ENCODE data around the gene MAP4K3.

Gene MAP4K3

GRCh38 chr2:39483534-39483933 lies 46.4 kb upstream of the MAP4K3 start:
- ATAC-seq = no peak
- TF ChIP-seq CSDC2 (CRISPR knock-in tag; IDR thresholded peaks at IDR 0.05) = no peak
- TF ChIP-seq PPARA (CRISPR knock-in tag; IDR thresholded peaks at IDR 0.05; ENCODE audit: borderline replicate concordance) = no peak
- TF ChIP-seq TOX (CRISPR knock-in tag; IDR thresholded peaks at IDR 0.05; ENCODE audit: borderline replicate concordance) = no peak
- TF ChIP-seq ZNF70 (CRISPR knock-in tag; IDR thresholded peaks at IDR 0.05) = no peak
- TF ChIP-seq, protein P1, sequence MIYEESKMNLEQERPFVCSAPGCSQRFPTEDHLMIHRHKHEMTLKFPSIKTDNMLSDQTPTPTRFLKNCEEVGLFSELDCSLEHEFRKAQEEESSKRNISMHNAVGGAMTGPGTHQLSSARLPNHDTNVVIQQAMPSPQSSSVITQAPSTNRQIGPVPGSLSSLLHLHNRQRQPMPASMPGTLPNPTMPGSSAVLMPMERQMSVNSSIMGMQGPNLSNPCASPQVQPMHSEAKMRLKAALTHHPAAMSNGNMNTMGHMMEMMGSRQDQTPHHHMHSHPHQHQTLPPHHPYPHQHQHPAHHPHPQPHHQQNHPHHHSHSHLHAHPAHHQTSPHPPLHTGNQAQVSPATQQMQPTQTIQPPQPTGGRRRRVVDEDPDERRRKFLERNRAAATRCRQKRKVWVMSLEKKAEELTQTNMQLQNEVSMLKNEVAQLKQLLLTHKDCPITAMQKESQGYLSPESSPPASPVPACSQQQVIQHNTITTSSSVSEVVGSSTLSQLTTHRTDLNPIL (CRISPR knock-in tag; IDR thresholded peaks at IDR 0.05; ENCODE audit: low read depth) = no peak
- TF ChIP-seq, protein P2, sequence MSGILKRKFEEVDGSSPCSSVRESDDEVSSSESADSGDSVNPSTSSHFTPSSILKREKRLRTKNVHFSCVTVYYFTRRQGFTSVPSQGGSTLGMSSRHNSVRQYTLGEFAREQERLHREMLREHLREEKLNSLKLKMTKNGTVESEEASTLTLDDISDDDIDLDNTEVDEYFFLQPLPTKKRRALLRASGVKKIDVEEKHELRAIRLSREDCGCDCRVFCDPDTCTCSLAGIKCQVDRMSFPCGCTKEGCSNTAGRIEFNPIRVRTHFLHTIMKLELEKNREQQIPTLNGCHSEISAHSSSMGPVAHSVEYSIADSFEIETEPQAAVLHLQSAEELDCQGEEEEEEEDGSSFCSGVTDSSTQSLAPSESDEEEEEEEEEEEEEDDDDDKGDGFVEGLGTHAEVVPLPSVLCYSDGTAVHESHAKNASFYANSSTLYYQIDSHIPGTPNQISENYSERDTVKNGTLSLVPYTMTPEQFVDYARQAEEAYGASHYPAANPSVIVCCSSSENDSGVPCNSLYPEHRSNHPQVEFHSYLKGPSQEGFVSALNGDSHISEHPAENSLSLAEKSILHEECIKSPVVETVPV (CRISPR knock-in tag; IDR thresholded peaks at IDR 0.05) = no peak
- TF ChIP-seq SNAI2 (CRISPR knock-in tag; IDR thresholded peaks at IDR 0.05) = no peak
- TF ChIP-seq ARNTL (CRISPR knock-in tag; IDR thresholded peaks at IDR 0.05; ENCODE audit: borderline replicate concordance, low read depth) = no peak
- no peak for TF ChIP-seq ESRRG (CRISPR knock-in tag; IDR thresholded peaks at IDR 0.05)
- TF ChIP-seq TCF4 (CRISPR knock-in tag; IDR thresholded peaks at IDR 0.05; ENCODE audit: borderline replicate concordance) = no peak
- TF ChIP-seq RARB (CRISPR knock-in tag; IDR thresholded peaks at IDR 0.05) = no peak
- no peak for TF ChIP-seq ZC3H10 (CRISPR knock-in tag; IDR thresholded peaks at IDR 0.05)
- TF ChIP-seq ZNF8 (CRISPR knock-in tag; IDR thresholded peaks at IDR 0.05) = no peak
- TF ChIP-seq, protein P3, sequence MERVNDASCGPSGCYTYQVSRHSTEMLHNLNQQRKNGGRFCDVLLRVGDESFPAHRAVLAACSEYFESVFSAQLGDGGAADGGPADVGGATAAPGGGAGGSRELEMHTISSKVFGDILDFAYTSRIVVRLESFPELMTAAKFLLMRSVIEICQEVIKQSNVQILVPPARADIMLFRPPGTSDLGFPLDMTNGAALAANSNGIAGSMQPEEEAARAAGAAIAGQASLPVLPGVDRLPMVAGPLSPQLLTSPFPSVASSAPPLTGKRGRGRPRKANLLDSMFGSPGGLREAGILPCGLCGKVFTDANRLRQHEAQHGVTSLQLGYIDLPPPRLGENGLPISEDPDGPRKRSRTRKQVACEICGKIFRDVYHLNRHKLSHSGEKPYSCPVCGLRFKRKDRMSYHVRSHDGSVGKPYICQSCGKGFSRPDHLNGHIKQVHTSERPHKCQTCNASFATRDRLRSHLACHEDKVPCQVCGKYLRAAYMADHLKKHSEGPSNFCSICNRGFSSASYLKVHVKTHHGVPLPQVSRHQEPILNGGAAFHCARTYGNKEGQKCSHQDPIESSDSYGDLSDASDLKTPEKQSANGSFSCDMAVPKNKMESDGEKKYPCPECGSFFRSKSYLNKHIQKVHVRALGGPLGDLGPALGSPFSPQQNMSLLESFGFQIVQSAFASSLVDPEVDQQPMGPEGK (CRISPR knock-in tag; IDR thresholded peaks at IDR 0.05; ENCODE audit: borderline replicate concordance) = no peak
- TF ChIP-seq BACH2 (CRISPR knock-in tag; IDR thresholded peaks at IDR 0.05; ENCODE audit: borderline replicate concordance) = no peak
- TF ChIP-seq GLIS3 (CRISPR knock-in tag; IDR thresholded peaks at IDR 0.05) = no peak
- TF ChIP-seq OSR1 (CRISPR knock-in tag; IDR thresholded peaks at IDR 0.05) = no peak
- TF ChIP-seq ISL1 (CRISPR knock-in tag; IDR thresholded peaks at IDR 0.05) = no peak; the same call in 1 of the 2 replicates
- no peak for TF ChIP-seq ZFP3 (CRISPR knock-in tag; IDR thresholded peaks at IDR 0.05)
- TF ChIP-seq POU6F1 (CRISPR knock-in tag; IDR thresholded peaks at IDR 0.05; ENCODE audit: borderline replicate concordance, low read depth) = no peak

- TF ChIP-seq ARNTL (CRISPR knock-in tag; IDR thresholded peaks at IDR 0.05; ENCODE audit: borderline replicate concordance, low read depth) (no peak), ISL1 (CRISPR knock-in tag; IDR thresholded peaks at IDR 0.05) (0 out of 2 replicates have a peak, but pooled peaks have one; percentile 21)
- TF ChIP-seq, protein P1 (CRISPR knock-in tag; IDR thresholded peaks at IDR 0.05; ENCODE audit: low read depth) = 0 out of 2 replicates have a peak, but pooled peaks have one; percentile 12
- ATAC-seq = peak; percentile 71
Measured at GRCh38 chr2:39481611-39482010, 44.5 kb upstream of the MAP4K3 start.

GRCh38 chr2:39479696-39480095 lies 42.6 kb upstream of the MAP4K3 start:
- ATAC-seq = no peak
- TF ChIP-seq ESRRG (CRISPR knock-in tag; IDR thresholded peaks at IDR 0.05) (no peak), PPARA (CRISPR knock-in tag; IDR thresholded peaks at IDR 0.05; ENCODE audit: borderline replicate concordance) (no peak), GLIS3 (CRISPR knock-in tag; IDR thresholded peaks at IDR 0.05) (no peak)
- TF ChIP-seq, protein P1 (CRISPR knock-in tag; IDR thresholded peaks at IDR 0.05; ENCODE audit: low read depth) = no peak
